ENCODE results near the gene CEP83. TPM values are rescaled to one million over a fixed set of nuclear protein-coding genes. Genes with fewer than 3 reads are reported as not detected.

Gene CEP83
- total RNA-seq, 1 donor from 2014 or later = 11.6 TPM

DNA sequence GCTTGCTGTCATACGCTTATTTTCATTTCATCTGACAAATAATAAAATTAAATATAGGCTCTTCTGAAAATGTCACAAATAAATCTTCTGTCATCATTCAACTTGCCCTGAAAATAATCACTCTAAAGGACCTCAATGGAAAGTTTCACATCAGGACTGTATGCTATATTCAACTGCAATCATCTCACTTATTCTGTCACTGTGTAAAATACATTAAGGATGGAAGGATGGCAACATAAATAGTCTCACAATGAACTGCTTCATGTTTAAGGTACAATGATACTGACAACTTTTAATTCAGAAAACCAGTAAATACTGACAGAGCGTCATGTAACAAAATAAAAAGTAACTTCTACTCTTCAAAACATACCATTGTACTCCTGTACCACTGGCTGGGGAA lies 82.1 kb downstream of the CEP83 start:
- no peak for ATAC-seq
- intact Hi-C loops (cut with DNase I) = no loop called here

DNA sequence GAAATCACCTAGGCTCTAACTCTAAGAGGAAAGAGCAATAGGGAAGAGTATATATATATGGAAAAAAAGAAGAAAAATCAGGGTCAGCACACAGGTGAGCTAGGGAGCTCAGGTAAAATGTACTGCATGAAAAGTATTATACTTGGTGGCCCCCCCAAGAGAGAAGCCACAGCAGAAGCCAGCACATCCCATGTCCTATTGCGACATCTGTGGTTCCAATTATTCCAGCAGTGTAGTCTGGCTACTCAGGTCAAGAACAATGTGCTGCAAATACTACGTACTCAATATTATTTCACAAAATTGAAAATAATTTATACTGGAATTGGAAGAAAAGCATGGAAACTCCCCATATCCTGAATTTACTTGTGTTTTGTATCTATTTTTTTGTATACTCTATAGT lies 85.5 kb downstream of the CEP83 start:
- Histone ChIP-seq H3K4me1 (no peaks in the 10 kb centered on the region), H3K4me3 (no peak overlapping the region), H3K36me3 (no peaks in the 10 kb centered on the region), H3K9me3 (no peaks in the 10 kb centered on the region), H3K27ac (no peak overlapping the region), H3K27me3 (ENCODE audit: low read depth) (no peaks in the 10 kb centered on the region)
- DNase-seq = no peak
- no peak for ATAC-seq
- TF ChIP-seq, protein P1, sequence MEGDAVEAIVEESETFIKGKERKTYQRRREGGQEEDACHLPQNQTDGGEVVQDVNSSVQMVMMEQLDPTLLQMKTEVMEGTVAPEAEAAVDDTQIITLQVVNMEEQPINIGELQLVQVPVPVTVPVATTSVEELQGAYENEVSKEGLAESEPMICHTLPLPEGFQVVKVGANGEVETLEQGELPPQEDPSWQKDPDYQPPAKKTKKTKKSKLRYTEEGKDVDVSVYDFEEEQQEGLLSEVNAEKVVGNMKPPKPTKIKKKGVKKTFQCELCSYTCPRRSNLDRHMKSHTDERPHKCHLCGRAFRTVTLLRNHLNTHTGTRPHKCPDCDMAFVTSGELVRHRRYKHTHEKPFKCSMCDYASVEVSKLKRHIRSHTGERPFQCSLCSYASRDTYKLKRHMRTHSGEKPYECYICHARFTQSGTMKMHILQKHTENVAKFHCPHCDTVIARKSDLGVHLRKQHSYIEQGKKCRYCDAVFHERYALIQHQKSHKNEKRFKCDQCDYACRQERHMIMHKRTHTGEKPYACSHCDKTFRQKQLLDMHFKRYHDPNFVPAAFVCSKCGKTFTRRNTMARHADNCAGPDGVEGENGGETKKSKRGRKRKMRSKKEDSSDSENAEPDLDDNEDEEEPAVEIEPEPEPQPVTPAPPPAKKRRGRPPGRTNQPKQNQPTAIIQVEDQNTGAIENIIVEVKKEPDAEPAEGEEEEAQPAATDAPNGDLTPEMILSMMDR (IDR thresholded peaks at IDR 0.05) = no peak
- intact Hi-C loops (cut with DNase I) = no loop called here

More for the DNA sequence above, 82.1 kb downstream of the CEP83 start:
- no peak for DNase-seq
- Histone ChIP-seq H3K27me3 (ENCODE audit: low read depth) (no peaks in the 10 kb centered on the region), H3K36me3 (no peaks in the 10 kb centered on the region), H3K27ac (no peak overlapping the region), H3K4me1 (no peaks in the 10 kb centered on the region), H3K9me3 (no peaks in the 10 kb centered on the region), H3K4me3 (no peak overlapping the region)
- TF ChIP-seq, protein P1 (IDR thresholded peaks at IDR 0.05) = no peak

DNA sequence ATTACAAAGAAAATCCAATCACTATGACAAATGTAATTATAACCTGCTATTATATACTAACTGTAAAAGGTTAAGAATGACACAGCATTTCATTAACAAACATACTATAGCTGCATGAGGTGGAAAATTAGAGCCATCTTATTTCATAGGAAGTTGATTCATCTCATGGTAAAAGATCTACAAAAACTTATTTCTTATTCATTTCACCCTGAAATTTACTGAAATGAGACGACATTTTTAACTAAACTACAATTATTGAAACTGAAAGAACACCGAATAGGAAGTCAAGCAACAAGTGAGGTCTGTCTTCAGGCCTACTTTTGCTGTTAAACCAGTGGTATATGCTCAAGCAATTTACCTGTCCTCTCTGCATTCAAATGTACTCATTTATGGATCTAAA lies 87.2 kb downstream of the CEP83 start:
- Histone ChIP-seq H3K27ac (no peak overlapping the region), H3K9me3 (no peaks in the 10 kb centered on the region), H3K27me3 (ENCODE audit: low read depth) (no peaks in the 10 kb centered on the region), H3K4me3 (no peak overlapping the region), H3K4me1 (no peaks in the 10 kb centered on the region), H3K36me3 (no peaks in the 10 kb centered on the region)
- DNase-seq (no peak), ATAC-seq (no peak)
- intact Hi-C loops (cut with DNase I) = no loop called here
- TF ChIP-seq, protein P1 (IDR thresholded peaks at IDR 0.05) = no peak

DNA sequence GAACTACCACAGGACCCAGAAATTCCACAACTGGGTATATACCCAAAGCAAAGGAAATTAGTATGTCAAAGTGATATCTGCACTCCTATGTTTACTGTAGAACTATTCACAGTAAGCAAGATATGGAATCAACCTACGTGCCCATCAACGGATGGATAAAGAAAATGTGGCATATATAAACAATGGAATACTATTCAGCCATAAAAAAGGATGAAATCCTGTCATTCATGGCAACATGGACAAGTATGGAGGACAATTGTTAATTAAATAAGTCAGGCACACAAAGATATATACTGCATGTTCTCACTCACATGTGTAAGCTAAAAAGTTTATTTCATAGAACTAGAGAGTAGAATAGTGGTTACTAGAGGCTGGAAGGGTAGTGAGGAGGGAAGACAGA lies 97.0 kb downstream of the CEP83 start:
- DNase-seq = no peak
- no peaks in the 10 kb centered on the region for H3K36me3 ChIP-seq
- intact Hi-C loops (cut with DNase I) = no loop called here
- H3K27ac ChIP-seq = no peak overlapping the region
- H3K4me3 ChIP-seq = no peak overlapping the region
- no peaks in the 10 kb centered on the region for H3K4me1 ChIP-seq
- peaks cover 28% of the 10 kb centered on the region for H3K9me3 ChIP-seq
- ATAC-seq = no peak
- no peaks in the 10 kb centered on the region for H3K27me3 ChIP-seq (ENCODE audit: low read depth)
- TF ChIP-seq, protein P1 (IDR thresholded peaks at IDR 0.05) = no peak

DNA sequence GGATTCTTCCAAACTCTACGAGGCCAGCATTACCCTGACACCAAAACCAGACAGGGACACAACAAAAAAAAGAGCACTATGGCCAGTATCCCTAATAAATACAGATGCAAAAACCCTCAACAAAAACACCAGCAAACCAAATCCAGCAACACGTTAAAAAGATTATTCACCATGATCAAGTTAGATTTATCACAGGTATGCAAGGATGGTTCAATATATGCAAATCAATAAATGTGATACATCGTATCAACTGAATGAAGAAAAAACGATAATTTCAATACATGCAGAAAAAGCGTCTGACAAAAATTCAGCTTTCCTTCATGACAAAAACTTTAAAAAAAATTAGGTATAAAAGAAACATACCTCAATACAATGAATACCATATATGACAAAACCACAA lies 99.9 kb downstream of the CEP83 start:
- H3K27ac ChIP-seq = no peak overlapping the region
- H3K4me3 ChIP-seq = no peak overlapping the region
- intact Hi-C loops (cut with DNase I) = no loop called here
- H3K4me1 ChIP-seq = no peaks in the 10 kb centered on the region
- TF ChIP-seq, protein P1 (IDR thresholded peaks at IDR 0.05) = no peak
- ATAC-seq (no peak), DNase-seq (no peak)
- no peaks in the 10 kb centered on the region for H3K27me3 ChIP-seq (ENCODE audit: low read depth)
- H3K36me3 ChIP-seq = no peaks in the 10 kb centered on the region
- peaks cover 28% of the 10 kb centered on the region for H3K9me3 ChIP-seq

DNA sequence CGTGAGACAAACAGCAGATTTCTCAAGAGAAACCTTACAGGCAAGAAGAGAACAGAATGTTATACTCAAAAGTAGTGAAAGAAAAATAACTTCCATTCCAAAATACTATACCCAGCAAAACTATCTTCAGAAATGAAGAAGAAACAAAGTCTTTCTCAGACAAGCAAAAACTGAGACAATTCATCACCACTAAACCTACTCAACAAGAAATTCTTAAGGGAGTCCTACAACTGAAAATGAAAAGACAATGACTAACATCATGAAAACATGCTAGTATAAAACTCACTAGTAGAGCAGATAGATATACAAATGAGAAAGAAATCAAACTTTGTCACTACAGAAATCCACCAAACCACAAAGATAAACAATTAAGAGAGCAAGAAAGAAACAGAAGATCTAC lies 106.5 kb downstream of the CEP83 start:
- Histone ChIP-seq H3K9me3 (peaks cover 56% of the 10 kb centered on the region), H3K4me1 (no peaks in the 10 kb centered on the region), H3K36me3 (no peaks in the 10 kb centered on the region), H3K27me3 (ENCODE audit: low read depth) (no peaks in the 10 kb centered on the region), H3K27ac (no peak overlapping the region), H3K4me3 (no peak overlapping the region)
- DNase-seq (no peak), ATAC-seq (no peak)
- TF ChIP-seq, protein P1 (IDR thresholded peaks at IDR 0.05) = no peak
- intact Hi-C loops (cut with DNase I) = no loop called here
